HG02884 (cell line): ENCODE data around the gene HS3ST4.
"Not testable (repeated sequence)": the region's sequence is repeated elsewhere in the genome, so short reads cannot be mapped to it uniquely, and the experiment has no call there.

ENCODE experiments used
- ATAC-seq: cut with Tn5 transposase; IDR thresholded peaks from one replicate; pipeline ENCODE4 v1.9.1; 2021; ENCODE audit warnings: mild to moderate bottlenecking, moderate library complexity; ENCODE audit not compliant: unreplicated experiment

The HS3ST4 gene

DNA sequence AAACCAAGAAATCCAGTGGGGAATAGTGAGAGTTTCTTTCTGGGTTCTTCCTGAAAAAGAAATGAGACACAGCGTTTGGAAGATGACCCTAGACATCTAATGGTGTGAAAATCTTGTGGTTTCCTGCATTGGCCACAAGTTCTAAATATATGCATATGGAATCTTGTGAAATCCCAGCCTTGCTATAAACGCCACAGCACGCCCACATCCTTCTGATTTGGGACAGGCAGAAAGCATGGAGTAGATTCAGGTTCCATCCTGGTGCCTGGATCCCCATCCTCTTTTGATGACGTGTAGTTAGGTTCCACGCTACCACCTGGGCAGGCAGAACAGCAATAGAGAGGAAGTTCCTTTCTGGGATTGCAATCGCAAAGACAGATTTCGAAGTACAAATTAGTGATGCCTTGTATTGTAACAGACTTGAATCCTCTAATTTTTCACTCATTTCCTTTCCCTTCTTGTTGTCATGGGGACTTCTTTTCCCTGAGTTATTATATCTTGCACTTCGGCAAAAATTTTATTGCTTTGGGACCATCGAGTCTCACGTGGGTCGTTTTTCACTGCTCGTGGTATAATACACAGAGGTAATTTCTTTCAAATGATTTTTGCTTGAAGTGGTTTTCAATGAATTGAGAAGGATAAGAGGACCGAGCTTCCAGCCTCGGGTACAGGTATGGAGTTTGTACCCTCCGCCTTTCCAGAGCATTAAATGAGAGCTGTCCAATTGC, 37.6 kb downstream of the HS3ST4 start:
- ATAC-seq: no peak

GRCh38 chr16:25730396-25730795, 38.6 kb downstream of the HS3ST4 start:
- no peak for ATAC-seq

DNA sequence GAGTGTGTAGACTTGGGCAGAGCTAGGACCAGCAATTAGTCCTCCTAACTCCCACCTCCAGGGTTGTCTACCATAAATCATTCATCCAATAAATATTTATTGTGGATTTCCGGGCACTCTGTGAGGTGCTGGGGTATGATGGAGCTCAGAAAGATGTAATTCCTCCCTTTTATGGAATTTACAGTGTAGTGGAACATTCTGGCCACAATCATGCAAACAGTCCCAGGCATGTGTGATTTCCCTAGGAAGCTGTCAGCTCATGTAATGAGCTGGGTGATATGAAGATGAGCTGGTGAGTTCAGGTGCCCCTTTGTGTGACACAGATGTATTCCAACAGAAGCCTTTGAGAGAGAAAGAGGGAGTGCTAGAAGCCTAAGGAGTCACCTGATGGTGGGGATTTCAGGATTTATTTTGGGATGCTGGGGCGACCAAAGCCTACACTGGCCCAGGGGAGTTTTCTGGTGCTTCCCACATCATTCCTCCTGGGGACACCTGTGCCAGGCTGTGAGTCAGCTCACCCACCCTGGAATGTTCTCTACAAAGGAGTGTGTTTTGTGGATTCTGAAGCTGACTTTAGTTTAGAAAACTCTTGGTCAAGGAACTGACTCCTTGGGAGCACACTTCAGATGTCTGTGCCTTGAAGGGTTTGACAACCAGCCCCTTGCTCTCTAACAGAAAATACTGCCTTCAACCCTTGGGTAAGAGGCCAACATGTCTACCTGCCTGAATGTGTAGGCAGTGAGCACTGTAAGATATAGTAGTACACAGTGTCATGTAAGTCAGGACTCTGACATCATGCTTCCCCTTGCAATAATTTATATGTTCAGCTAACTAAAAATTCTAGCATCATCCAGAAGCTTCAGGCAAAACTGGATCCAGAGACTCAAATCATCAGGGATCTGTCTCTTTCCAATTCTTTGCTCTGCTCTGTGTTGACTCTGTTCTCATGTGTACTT, 42.9 kb downstream of the HS3ST4 start:
- no peak for ATAC-seq

DNA sequence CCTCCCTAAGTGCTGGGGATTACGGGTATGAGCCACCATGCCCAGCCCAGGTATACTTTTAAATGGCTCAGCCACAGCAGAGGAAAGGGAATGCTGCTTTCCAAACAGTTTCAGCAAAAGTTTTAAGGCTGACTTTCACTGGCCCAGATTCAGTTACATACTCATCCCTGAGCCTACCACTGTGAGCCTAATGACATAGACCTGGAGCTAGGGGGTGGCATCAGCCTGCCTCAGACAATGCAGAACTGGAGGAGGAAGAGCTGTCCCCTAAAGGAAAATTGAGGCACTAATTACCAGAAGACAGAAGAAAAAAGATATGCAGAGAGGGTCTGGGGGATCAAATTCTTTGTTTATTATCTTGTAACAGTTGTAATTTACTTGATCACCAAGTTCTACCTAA, 43.9 kb downstream of the HS3ST4 start:
- ATAC-seq: no peak

DNA sequence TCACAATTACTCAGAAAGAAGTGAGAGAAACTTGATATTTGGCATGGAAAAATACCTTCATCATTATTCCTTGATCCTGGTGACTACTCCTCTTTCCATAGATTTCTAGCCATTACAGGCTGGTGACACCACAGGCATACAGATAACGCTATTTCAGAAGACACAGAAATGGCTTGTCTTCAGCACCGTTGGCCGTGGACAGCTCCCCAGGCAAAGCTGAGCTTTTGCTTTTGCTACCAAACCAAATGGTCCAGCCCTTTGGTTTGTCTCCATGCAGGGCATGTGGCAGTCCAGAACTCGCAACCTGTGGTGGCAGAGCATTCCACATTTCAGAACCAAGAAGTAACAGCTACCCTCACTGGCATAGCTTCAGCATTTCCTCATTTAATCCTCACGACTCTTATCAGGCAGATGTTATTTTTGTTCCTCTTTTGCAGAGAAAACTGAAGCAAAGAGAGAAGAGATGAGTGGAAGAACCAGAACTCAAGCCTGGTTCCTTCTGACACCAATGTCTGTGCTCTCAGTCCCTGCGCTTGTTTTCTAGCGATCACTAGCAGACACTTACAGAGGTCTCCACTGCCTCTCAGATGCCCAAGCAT, 55.5 kb downstream of the HS3ST4 start:
- no peak for ATAC-seq

- ATAC-seq: no peak
Measured at GRCh38 chr16:25748092-25748654, 56.4 kb downstream of the HS3ST4 start.

- no peak for ATAC-seq
Measured at GRCh38 chr16:25750488-25751216, 58.9 kb downstream of the HS3ST4 start.

- ATAC-seq: no peak
Measured at GRCh38 chr16:25751230-25751835, 59.6 kb downstream of the HS3ST4 start.

- ATAC-seq: no peak
Measured at GRCh38 chr16:25764466-25764865, 72.7 kb downstream of the HS3ST4 start.

GRCh38 chr16:25771216-25771615, 79.5 kb downstream of the HS3ST4 start:
- ATAC-seq: no peak

DNA sequence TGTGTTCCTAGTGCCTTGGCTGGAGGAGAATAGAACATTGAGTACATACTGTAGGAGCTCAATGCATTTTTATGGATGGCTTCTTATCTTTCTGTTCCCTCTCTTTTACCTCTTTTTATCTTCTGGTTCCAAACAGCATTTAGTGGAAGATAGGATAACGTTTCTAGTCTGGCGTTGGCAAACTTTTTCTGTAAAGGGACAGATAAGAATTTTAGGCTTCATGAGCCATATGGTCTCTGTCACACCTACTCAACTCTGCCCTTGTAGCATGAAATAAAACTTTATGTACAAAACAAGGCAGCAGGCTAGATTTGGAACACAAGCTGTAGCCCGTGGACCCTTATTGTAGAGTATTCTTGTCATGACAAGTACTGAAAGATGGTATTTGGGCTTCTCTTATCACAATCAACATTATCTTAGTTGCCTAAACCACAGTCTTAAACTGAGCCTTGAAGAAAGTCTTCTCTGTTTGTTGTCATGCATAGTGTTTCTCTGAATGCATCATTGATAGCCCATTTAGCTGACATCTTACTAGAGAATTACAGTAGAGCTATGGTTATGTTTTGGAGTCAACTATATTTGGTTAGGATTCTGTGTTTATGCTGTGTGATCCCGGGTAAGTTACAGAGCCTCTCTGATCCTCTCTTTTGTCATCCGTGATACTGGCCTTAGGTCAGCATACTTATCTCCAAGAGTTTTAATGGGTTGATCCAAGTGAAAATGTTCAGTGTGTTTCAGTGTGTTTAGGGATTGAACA, 80.2 kb downstream of the HS3ST4 start:
- ATAC-seq: no peak

DNA sequence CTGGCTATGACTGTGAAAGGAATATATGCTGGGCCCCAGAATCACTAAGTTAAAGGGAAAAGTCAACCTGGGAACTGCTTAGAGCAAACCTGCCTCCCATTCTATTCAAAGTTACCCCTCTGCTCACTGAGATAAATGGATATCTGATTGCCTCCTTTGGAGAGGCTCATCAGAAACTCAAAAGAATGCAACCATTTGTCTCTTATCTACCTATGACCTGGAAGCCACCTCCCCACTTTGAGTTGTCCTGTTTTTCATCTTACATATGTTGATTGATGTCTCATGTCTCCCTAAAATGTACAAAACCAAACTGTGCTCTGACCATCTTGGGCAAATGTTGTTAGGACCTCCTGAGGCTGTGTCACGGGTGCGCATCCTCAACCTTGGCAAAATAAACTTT, 84.5 kb downstream of the HS3ST4 start:
- ATAC-seq: not testable (repeated sequence)

GRCh38 chr16:25783226-25783625, 91.5 kb downstream of the HS3ST4 start:
- ATAC-seq: no peak

DNA sequence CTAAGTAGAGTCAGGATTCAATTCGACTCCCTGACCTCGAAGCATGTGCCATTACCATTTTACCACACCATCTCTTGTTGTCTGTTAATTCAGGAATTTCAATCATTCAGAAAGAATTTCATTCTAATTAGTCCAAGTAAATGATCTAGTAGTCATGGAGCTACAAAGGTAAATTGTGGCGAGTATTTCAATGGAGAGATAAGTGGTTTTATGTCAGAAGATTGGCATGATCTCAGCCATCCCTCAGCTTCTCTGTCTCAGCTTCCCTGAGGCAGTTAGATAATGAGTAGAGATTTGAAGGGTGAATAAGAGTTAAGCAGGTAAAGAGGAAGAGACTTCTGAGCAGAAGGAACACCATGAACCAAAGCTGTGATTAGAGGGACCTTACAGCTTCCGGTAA, 93.6 kb downstream of the HS3ST4 start:
- no peak for ATAC-seq

- no peak for ATAC-seq
Measured at GRCh38 chr16:25786748-25787147, 95.0 kb downstream of the HS3ST4 start.

GRCh38 chr16:25788637-25789036, 96.9 kb downstream of the HS3ST4 start:
- ATAC-seq: no peak

- ATAC-seq: no peak
Measured at GRCh38 chr16:25796239-25796638, 104.5 kb downstream of the HS3ST4 start.

DNA sequence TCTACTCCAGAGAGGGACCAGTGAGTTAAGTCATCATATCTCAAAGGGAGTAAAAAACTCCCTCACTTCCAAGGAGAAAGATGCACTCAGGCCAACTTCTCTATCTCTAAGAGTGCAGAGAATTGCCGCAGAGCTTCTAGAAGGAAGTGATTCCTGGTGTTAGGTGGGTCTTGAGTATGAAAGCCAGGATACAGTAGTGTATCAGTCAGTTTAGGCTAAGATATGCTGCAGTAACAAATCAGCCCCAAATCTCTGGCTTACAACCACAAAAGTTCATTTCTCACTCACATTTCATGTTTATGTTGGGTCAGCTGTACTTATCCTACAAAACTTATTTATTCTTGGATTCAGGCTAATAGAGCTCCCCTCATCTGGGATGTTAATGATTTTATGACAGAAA, 106.3 kb downstream of the HS3ST4 start:
- no peak for ATAC-seq

DNA sequence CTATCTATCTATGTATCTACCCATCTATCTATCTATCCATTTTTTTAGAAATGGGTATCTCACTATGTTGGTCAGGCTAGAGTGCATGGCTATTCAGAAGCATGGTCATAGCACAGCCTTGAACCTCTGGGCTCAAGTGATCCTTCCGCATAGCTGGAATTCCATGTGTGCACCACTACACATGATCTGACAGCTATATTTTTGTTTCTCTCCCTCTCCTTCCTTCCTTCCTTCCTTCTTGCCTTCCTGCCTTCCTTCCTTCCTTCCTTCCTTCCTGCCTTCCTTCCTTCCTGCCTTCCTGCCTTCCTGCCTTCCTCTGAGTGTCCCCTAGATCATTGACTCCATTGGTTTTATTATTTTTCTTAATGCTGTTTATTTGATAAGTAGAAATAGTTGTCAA, 108.1 kb downstream of the HS3ST4 start:
- no peak for ATAC-seq

DNA sequence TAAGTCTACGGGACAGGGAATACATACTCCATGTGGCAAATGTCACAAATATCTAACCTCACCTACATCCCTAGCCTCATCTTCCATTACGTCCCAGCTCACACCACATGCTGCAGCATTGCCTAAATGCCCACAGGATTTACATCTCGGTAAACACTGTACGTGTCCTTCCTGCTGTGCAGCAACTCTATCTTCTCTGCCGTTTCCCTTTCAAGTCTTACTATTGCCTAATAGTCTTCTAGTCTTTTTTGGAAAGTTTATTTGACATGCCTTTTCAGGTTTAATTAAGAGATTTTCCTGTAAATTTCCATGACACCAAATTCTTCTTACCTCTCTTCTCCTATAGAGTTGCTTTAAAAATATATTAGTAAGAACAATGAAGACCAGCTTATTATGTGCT, 120.5 kb downstream of the HS3ST4 start:
- ATAC-seq: no peak
